HG03565 (cell line): Measurements from ENCODE around the gene WFDC13.
"Not testable (repeated sequence)": the region's sequence is repeated elsewhere in the genome, so short reads cannot be mapped to it uniquely, and the experiment has no call there.

Experiments
- ATAC-seq: cut with Tn5 transposase; IDR thresholded peaks from one replicate; pipeline ENCODE4 v1.9.1; 2021; ENCODE audit warnings: mild to moderate bottlenecking, moderate library complexity; ENCODE audit not compliant: unreplicated experiment

The WFDC13 gene, protein sequence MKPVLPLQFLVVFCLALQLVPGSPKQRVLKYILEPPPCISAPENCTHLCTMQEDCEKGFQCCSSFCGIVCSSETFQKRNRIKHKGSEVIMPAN

DNA sequence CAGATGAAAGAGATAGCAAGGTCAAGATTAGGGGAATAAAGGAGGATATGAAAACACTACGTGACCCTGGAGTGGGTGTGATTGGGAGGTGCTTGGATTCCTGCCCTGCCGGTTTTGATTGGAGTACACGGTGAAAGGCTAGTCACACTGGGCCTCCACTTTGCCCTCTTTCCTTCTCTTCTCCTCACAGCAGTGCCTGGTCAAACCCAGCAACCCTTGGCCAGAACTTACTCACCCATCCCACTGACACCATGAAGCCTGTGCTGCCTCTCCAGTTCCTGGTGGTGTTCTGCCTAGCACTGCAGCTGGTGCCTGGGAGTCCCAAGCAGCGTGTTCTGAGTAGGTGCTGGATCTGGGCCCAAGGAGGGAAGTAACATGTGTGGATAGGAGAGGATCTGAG is at the start of gene WFDC13:
WFDC13 (plus strand) TSS at position 166 of the 400 bp plus-strand sequence; CDS start at position 252, 86 bp downstream.
- no peak for ATAC-seq

- not testable (repeated sequence) for ATAC-seq
These were observed 44.8 kb upstream of the WFDC13 start for GRCh38 chr20:45657038-45657437.

- ATAC-seq = no peak
These were observed 31.7 kb upstream of the WFDC13 start, which contains the start of gene WFDC11 for GRCh38 chr20:45670139-45670538. TSS of gene WFDC11 (minus strand) at chr20:45670239. CDS start at chr20:45650600, 19,639 bp downstream.

DNA sequence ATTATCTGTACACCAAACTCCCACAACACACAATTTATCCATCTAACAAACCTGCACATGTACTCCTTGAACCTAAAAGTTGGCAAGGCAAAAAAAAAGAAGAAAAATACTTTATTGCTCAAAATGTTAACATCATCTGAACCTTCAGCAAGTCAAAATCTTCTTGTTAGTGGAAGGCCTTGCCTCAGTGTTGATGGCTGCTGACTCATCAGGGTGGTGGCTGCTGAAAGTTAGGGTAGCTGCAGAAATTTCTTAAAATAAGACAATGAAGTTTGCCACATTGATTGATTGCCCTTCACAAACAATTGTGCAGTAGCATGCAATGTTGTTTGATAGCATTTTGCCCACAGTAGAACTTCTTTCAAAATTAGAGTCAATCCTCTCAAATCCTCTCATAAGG is 29.1 kb upstream of the WFDC13 start:
- no peak for ATAC-seq

DNA sequence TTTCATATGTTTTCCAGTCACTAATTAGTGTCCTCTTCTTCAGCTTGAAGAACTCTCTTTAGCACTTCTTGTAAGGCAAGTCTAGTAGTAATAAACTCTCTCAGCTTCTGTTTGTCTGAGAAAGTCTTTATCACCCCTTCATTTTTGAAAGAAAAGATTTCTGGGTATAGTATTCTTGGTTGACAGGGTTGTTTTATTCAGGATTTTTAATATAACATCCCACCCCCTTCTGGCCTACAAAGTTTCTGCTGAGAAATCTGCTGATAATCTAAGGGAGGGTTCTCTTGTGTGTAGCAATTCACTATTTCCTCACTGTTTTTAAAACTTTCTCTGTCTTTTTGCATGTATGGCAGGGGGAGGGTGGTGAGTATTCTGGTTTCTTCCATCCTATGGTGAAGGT is 22.2 kb upstream of the WFDC13 start:
- no peak for ATAC-seq

DNA sequence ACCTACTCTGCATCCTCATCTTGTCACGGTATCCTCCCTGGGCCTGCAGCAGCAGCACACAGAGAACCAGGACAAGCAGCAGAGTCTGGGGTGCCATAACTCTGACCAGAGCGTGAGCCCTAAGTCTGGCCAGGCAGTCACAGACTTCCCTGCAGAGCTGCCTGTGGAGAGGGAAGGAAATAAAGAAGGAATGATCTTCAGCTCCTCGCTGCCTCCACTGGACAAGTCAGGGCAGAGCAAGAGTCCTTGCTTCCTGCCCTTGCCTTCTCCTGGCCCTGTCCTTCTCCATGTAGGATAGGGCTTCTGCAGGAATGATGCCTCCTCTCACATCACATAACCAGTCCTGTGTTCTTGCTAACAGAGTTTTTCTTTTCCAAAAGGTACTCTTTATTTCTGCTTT is 15.9 kb upstream of the WFDC13 start:
- ATAC-seq = no peak

DNA sequence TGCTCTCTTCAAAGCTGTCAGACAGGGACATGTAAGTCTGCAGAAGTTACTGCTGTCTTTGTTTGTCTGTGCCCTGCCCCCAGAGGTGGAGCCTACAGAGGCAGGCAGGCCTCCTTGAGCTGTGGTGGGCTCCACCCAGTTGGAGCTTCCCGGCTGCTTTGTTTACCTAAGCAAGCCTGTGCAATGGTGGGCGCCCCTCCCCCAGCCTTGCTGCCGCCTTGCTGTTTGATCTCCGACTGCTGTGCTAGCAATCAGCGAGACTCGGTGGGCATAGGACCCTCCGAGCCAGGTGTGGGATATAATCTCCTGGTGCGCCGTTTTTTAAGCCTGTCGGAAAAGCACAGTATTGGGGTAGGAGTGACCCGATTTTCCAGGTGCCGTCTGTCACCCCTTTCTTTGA is 8.5 kb upstream of the WFDC13 start:
- not testable (repeated sequence) for ATAC-seq

DNA sequence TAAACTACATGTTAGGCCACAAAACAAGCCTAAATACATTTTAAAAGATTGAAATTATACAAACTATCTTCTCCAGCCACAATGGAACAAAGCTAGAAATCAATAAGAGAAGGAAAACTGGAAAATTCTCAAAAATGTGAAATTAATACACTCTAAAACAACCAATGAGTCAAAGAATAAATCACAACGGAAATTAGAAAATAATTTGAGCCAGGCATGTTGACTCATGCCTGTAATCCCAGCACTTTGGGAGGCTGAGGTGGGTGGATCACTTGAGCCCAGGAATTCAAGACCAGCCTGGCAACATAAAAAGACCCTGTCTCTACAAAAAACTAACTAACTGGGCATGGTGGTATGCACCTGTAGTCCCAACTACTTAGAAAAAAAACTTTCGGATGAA is 6.3 kb upstream of the WFDC13 start:
- ATAC-seq = no peak

DNA sequence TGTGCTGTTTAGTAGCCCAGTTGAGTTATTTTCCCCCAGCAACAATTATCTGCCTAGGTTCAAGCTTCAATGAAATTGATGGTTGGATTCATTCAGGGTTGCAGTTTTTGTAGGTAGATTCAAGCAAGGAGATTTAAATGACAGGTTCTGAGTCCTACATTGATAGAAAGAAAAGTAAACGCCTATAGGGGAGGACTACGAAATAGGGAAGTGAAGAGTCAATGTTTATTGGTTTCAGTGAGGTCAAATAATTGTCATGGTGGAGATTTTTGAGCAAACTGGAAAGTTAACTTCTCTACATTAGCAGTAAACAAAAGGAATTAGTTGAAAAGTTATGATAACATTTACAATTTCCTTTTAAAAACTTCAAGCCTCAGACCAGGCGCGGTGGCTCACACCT is 734 bp upstream of the WFDC13 start:
- no peak for ATAC-seq

DNA sequence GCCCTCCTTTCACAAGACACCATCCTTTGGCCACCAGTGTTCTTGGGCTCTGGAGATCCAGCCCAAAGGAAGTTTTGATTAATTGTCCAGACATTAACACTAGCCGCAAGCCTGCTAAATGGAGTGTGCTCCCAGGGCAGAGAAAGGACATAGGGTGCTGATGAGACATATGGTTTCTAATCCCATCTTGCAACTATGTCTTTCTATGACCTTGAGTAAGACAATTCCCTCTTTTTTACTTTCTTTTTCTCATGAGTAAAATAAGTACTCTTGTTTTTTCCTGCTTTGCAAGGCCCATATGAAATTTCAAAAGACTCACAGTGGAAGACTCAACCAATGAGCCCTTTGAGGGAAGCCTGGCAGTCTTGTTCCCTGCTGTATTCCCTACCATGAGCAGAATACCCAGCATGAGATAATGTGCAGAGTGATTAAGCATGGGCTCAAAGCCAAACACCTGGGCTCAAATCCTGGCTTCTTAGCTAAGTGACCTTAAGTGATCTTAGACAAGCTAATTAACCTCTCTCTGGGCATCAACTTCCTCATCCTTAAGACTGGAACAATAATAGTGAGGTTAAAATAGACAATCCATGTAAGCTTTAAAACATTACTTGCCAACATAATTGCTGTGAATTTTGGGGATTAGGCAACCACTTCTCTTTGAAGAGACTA is 3.3 kb downstream of the WFDC13 start, which contains the start of gene WFDC10B:
WFDC10B (minus strand) TSS at position 51 of the 669 bp plus-strand sequence. CDS start 19,027 bp downstream, outside the sequence.
- no peak for ATAC-seq

DNA sequence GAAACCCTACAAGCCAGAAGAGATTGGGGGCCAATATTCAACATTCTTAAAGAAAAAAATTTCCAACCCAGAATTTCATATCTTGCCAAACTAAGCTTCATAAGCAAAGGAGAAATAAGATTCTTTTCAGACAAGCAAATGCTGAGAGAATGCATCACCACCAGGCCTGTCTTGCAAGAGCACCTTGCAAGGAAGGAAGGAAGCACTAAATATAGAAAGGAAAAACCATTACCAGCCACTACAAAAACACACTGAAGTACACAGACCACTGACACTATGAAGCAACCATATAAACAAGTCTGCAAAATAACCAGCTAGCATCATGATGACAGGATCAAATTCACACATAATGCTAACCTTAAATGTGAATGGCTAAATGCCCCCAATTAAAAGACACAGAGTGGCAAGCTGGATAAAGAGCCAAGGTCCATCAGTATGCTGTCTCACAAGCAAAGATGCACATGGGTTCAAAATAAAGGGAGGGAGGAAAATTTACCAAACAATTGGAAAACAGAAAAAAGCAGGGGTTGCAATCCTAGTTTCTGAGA is 14.4 kb downstream of the WFDC13 start:
- ATAC-seq = not testable (repeated sequence)

DNA sequence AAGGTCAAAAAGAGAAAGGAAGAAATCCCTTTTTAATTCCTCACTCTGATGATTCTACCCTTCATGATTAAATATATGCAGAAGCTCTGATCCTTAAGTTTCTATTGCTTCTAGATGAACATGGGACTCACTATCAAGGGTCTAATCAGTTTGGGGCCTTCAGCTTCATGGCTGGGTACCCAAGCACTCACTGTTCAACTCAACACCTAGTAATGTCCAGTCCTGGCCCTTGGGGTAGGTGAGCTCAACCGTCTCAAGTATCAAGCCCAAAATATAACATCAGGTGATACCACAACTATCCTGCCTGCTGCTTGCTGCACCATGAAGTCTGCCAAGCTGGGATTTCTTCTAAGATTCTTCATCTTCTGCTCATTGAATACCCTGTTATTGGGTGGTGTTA is 20.2 kb downstream of the WFDC13 start, which contains the start of gene SPINT4:
SPINT4 (plus strand) TSS at position 301 of the 400 bp plus-strand sequence; CDS start at position 322, 21 bp downstream.
- no peak for ATAC-seq

GRCh38 chr20:45725134-45725533 is 23.3 kb downstream of the WFDC13 start:
- no peak for ATAC-seq

DNA sequence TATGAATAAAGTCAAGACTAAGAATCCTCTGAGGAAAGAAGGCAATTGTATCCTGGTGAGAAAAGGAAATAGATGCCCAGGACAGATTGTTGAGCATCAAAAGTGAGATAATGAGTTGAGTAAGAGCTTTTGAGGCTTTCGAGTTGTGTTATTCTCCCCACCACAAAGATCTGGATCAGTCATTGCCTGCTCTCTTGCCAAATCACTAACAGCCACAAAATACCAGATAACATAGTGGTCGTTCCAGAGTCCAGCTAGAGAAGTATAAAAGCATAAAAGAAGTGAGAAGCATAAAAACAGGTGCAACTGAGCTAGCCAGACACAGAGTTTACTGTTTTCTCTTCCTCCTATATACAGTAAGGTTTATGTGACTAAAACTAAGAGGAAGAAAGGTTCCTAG is 25.2 kb downstream of the WFDC13 start:
- no peak for ATAC-seq

GRCh38 chr20:45732199-45732598 is 30.4 kb downstream of the WFDC13 start:
- no peak for ATAC-seq

GRCh38 chr20:45735552-45735951 is 33.7 kb downstream of the WFDC13 start:
- no peak for ATAC-seq

- ATAC-seq = no peak
These were observed 34.1 kb downstream of the WFDC13 start for GRCh38 chr20:45735988-45736387.

DNA sequence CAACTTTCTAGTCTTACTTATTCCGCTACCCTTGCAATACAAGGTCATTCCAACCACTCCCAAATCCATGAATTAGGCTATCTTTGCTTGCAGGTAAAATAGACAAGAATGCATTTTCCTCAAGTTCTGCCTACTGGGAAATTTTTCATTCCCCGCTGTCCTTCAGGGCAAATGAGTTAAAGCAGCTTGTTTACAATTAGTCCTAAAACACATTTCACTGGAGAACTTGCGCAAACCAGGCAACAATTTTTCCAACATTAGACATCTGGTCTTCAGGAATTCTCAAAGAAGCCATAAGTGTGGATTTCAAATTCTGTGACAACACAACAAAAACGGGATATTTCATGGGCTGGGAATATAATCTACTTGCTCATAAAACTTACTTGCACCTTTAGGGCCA is 40.8 kb downstream of the WFDC13 start:
- no peak for ATAC-seq

DNA sequence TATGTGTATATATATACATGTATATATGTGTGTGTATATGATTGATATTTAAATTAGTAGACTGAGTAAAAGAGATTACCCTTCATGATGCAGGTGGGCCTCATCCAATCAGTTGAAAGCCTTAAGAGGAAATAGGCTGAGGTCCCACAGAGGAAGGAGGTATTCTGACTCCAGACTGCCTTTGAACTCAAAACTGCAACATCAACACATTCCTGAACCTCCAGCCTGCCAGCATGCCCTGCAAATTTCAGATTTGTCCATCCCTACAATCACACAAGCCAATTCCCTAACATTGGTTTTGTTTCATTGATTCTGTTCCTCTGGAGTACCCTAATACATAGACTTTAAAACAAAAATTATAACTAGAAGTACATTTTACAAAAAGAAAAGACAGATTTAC is 43.2 kb downstream of the WFDC13 start:
- no peak for ATAC-seq

GRCh38 chr20:45751721-45752120 is 49.9 kb downstream of the WFDC13 start:
- no peak for ATAC-seq

DNA sequence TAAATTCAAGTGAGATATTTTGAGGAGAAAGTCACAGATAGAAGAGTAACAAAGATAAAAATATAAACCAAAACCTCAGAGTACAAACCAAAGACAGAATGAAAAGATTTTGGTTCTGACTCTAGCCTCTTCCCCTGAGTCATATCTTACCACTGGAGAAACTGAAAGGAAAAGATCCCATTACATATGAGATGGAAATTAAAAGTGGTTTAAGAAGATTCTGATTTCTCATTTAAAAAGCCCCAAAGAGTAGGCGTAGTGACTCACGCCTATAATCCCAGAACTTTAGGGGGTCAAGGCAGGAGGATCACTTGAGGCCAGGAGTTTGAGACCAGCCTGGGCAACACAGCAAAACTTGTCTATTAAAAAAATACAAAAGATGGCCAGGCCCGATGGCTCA is 50.9 kb downstream of the WFDC13 start:
- no peak for ATAC-seq

- no peak for ATAC-seq
These were observed 56.3 kb downstream of the WFDC13 start for GRCh38 chr20:45758096-45758495.
